Spleen (tissue), 13 donors: ENCODE measurements around the gene AP3S1. TPM values are rescaled to one million over a fixed set of nuclear protein-coding genes. Genes with fewer than 3 reads are reported as not detected.

ENCODE experiments used
- DNase-seq: peaks from one replicate; pipeline ENCODE4 v3.0.0-alpha.2; 2020
- H3K27ac ChIP-seq, 8 donors: fragments of 200-600 bp; sonication (generic) in 7 of 8; 1 replicate in 4 of 8; 2 replicates in 4 of 8; pipeline versions ENCODE4 v1.5.0 to v1.8.0; 2016 to 2021; ENCODE audit warnings: inconsistent platforms in 4 of 8, mild to moderate bottlenecking in 4 of 8, moderate library complexity in 1 of 8
- H3K27me3 ChIP-seq, 7 donors: fragments of 200-600 bp; sonication (generic) in 6 of 7; replicated peaks in 1 of 7; 1 replicate in 4 of 7; 2 replicates in 3 of 7; pipeline versions ENCODE4 v1.5.0 to v1.8.0; 2016 to 2021; ENCODE audit warnings: inconsistent platforms in 3 of 7, mild to moderate bottlenecking in 1 of 7
- H3K36me3 ChIP-seq, 6 donors: fragments of 200-600 bp; sonication (generic) in 5 of 6; 1 replicate in 4 of 6; 2 replicates in 2 of 6; pipeline versions ENCODE4 v1.5.0 to v1.8.0; 2016 to 2021; ENCODE audit warnings: inconsistent platforms in 2 of 6
- H3K4me1 ChIP-seq, 6 donors: fragments of 200-600 bp; sonication (generic) in 5 of 6; 1 replicate in 3 of 6; 2 replicates in 3 of 6; pipeline versions ENCODE4 v1.5.0 to v1.8.0; 2016 to 2021; ENCODE audit warnings: inconsistent platforms in 3 of 6
- H3K4me3 ChIP-seq, 8 donors: fragments of 200-600 bp; sonication (generic) in 7 of 8; 1 replicate in 4 of 8; 2 replicates in 4 of 8; pipeline versions ENCODE4 v1.5.0 to v1.8.0; 2016 to 2021; ENCODE audit warnings: inconsistent platforms in 4 of 8, mild to moderate bottlenecking in 4 of 8, moderate library complexity in 2 of 8
- H3K9me3 ChIP-seq, 8 donors: fragments of 200-600 bp; sonication (generic) in 7 of 8; 1 replicate in 4 of 8; 2 replicates in 4 of 8; pipeline versions ENCODE4 v1.5.0 to v1.8.0; 2016 to 2021; ENCODE audit warnings: inconsistent platforms in 4 of 8
- CTCF ChIP-seq, 11 experiments: fragments of 200-600 bp in 7 of 11; fragments of 450-650 bp in 4 of 11; sonication (generic) in 4 of 11; IDR thresholded peaks in 8 of 11; conservative IDR thresholded peaks in 3 of 11; 1 replicate in 7 of 11; 2 replicates in 4 of 11; pipeline versions ENCODE4 v1.4.0 to v1.8.0; 2016 to 2021; ENCODE audit warnings: antibody characterized with exemption in 11 of 11, inconsistent platforms in 4 of 11, mild to moderate bottlenecking in 1 of 11
- POLR2A ChIP-seq, 3 donors: fragments of 450-650 bp; IDR thresholded peaks; one replicate each; pipeline ENCODE4 v1.5.1; 2017; ENCODE audit warnings: antibody characterized with exemption in 3 of 3, mild to moderate bottlenecking in 1 of 3
- POLR2AphosphoS5 ChIP-seq, 3 donors: sonication (generic); formaldehyde crosslinking; IDR thresholded peaks; one replicate each; pipeline ENCODE4 v1.5.1; 2017; ENCODE audit warnings: antibody characterized with exemption in 3 of 3
- WGBS, 5 donors: extraction: QIAGEN DNeasy Blood & Tissue Kit in 3 of 5; methylation state at CpG; one replicate each; pipeline versions ENCODE4 v1.1.5 to v1.1.7; 2013 to 2018; 5-methylcytosine and 5-hydroxymethylcytosine counted together
- intact Hi-C: fragments of 100-400 bp; cut with DNase I; formaldehyde crosslinking; loops from one replicate; pipeline ENCODE4 v1.15.0; 2023; ENCODE audit warnings: low total_unique reads
- long read RNA-seq, 2 donors: transcript quantifications; one replicate each; lab custom pipeline, GENCODE V29; 2026
- polyA plus RNA-seq, 3 donors: library from polyadenylated mRNA; stranded (reverse); fragments of 200-250 nt; gene quantifications; one replicate each; pipeline ENCODE4 v1.2.1, GENCODE V29; 2013
- total RNA-seq, 7 donors: library from RNA; depleted of rRNA in 3 of 7; stranded (reverse); fragments of >200 nt in 3 of 7; fragmentation: NEBNext Ultra II Directional in 4 of 7; extraction: Animal tissue kit (Norgen Biotek cat#: 25700) in 4 of 7; gene quantifications; one replicate each; pipeline versions ENCODE4 v1.1.0 to v1.2.1, GENCODE V29; 2016 to 2021
- donor health status: healthy with polysubstance abuse.
- donor health status: DM: no; HTN: no; CAD: no; lungs with moderate emphysema.
- donor health status: DM: no; HTN: no; CAD: no.
- donor health status: Bipolar disorder and iron deficiency.
- donor health status: healthy.
- donor health status: DM: no; HTN: no; CAD: no.
- donor health status: DM: yes; HTN: yes; CAD: no.

Gene AP3S1
- total RNA-seq, result 100 to 1,000 TPM in 1 of 7 donors, 10 to 100 TPM in 6; 56.4 to 190 (median 63.3) TPM
- polyA plus RNA-seq, result 10 to 100 TPM; 42.0 to 64.7 (median 60.1) TPM
- long read RNA-seq, donor 1, transcript AP3S1-201 (6 exons, 1,730 nt), result major isoform, 45 of 45 reads
- long read RNA-seq, donor 1, partial matches to known transcripts, result 0 of 45 reads
- long read RNA-seq, donor 1, other reads (novel, unspliced or antisense), result 0 of 45 reads
- long read RNA-seq, donor 2, transcript AP3S1-201 (6 exons, 1,730 nt), result major isoform, 34 of 93 reads
- long read RNA-seq, donor 2, partial matches to known transcripts, result 58 of 93 reads
- long read RNA-seq, donor 2, other reads (novel, unspliced or antisense), result 0 of 93 reads

DNA sequence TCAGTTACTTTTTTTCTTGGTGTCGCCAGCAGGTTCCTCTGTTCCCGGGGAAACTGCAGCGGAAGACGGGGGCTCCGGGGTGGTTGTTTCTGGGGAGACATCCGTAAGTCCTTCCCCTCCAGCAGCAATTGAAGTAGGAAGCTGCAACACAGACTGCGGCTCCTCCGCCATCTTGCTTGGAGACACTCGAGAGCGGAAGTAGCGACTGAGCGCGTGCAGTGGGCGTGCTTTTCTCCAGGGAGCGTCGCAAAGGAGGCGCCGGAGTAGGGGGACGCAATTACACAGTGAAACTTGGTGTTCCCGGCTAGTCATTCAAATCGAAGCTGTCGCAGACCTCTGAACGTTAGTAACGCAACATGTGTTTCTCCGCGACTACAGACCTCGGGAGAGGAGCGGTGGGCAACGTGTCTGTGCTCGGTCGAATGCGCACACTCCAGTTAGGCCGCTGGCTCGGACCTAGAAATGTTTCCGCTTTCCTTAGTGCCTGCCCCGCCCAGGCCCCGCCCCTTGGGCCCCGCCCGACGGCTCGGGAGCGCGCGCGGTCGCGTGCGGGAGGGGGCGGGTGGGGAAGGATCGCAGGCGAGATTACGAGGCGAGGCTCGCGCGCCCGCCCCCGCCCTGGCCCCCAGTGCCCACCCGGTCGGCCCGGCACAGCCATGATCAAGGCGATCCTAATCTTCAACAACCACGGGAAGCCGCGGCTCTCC, at the start of gene AP3S1, which contains the start of gene ATG12:
TSS of gene AP3S1 (plus strand) at position 554 of the 707 bp plus-strand sequence. CDS start at position 657, 103 bp downstream.
TSS of gene ATG12 (minus strand) at position 184 of the 707 bp plus-strand sequence. CDS start at position 171, 13 bp downstream.
- peak; percentile 92 to 96 (median 94) for TF ChIP-seq POLR2AphosphoS5 (IDR thresholded peaks at IDR 0.05)
- TF ChIP-seq POLR2A (IDR thresholded peaks at IDR 0.05), result peak; percentile 32 to 92 (median 70)
- peak in 4 of 11 experiments; percentile 10 to 15 (median 13) for TF ChIP-seq CTCF (IDR thresholded peaks at IDR 0.05 in 8 of 11, conservative IDR thresholded peaks at IDR 0.05 in 3 of 11)
- H3K27me3 ChIP-seq, result no peaks in the 10 kb centered on the region
- 7 to 16% (median 12%) methylated on average over 41 to 65 of the region's 65 CpGs for WGBS, 5 donors
- no peaks in the 10 kb centered on the region for H3K9me3 ChIP-seq
- H3K36me3 ChIP-seq, result peaks cover 0 to 21% (median 11%) of the 10 kb centered on the region in 6 donors
- DNase-seq, result peak; percentile 98
- peak within 1 kb of the TSS; percentile 70 to 95 (median 86) for H3K4me3 ChIP-seq
- H3K27ac ChIP-seq, result peak within 1 kb of the TSS; percentile 92 to 97 (median 95)
- intact Hi-C loops, result loop anchor here (10.0 kb wide), 1 partner anchor 223 kb away; no protein-coding TSS in a partner anchor
- H3K4me1 ChIP-seq, result peaks cover 38 to 82% (median 69%) of the 10 kb centered on the region in 6 donors

DNA sequence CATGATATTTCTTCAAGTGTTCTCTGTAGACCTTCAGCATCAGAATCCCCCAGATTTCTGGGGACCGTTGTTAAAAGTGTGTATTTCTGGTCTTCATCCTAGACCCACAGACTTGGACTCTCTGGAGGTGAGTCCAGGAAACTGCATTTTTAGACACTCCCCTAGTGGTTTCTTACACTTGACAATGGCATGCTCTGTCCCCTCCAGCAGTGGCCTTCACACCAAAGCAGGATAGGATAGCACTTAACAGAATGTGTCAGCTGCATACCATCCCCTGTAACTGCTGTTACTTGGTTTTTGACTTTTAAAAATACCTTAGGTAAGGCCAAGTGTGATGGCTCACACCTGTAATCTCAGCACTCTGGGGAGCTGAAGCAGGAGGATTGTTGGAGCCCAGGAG, 46.0 kb upstream of the AP3S1 start:
- intact Hi-C loops, result no loop called here
- TF ChIP-seq POLR2AphosphoS5 (IDR thresholded peaks at IDR 0.05), result no peak
- TF ChIP-seq POLR2A (IDR thresholded peaks at IDR 0.05), result no peak
- TF ChIP-seq CTCF (IDR thresholded peaks at IDR 0.05 in 8 of 11, conservative IDR thresholded peaks at IDR 0.05 in 3 of 11), result no peak
- Histone ChIP-seq H3K9me3 (no peaks in the 10 kb centered on the region), H3K27me3 (peaks cover 0 to 13% (median 0%) of the 10 kb centered on the region in 7 donors), H3K27ac (no peak overlapping the region), H3K4me3 (no peak overlapping the region), H3K36me3 (no peaks in the 10 kb centered on the region), H3K4me1 (no peaks in the 10 kb centered on the region)
- no peak for DNase-seq
- WGBS, 5 donors, result 75 to 100% (median 86%) methylated on average over 1 of the region's 1 CpG

DNA sequence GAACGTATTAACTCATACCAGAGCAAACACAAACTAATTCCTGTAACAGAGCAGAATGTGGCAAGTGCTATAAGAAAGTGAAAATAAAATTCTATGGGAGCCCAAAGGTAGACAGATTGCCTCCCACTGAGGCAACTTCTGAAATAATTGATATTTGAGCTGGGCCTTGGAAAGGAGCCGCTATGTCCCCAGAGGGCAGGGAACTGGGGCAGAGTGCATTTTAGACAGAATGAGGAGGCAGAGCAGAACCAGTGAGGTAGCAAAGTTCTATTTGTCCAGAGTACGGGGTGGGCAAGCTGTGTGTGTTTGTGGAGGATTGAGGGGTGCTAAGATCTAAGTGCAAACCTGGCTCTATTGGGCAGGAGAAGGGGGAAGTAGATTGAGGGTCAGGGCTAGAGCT, 45.1 kb upstream of the AP3S1 start:
- intact Hi-C loops, result no loop called here
- TF ChIP-seq POLR2A (IDR thresholded peaks at IDR 0.05) (no peak), POLR2AphosphoS5 (IDR thresholded peaks at IDR 0.05) (no peak), CTCF (IDR thresholded peaks at IDR 0.05 in 8 of 11, conservative IDR thresholded peaks at IDR 0.05 in 3 of 11) (no peak)
- Histone ChIP-seq H3K4me1 (no peaks in the 10 kb centered on the region), H3K27me3 (peaks cover 0 to 4% (median 0%) of the 10 kb centered on the region in 7 donors), H3K4me3 (no peak overlapping the region), H3K27ac (no peak overlapping the region), H3K9me3 (no peaks in the 10 kb centered on the region), H3K36me3 (no peaks in the 10 kb centered on the region)
- DNase-seq, result no peak
- 85 to 96% (median 89%) methylated on average over 3 of the region's 3 CpGs for WGBS, 5 donors

GRCh38 chr5:115798252-115798651, 43.5 kb upstream of the AP3S1 start:
- no peak for DNase-seq
- no peaks in the 10 kb centered on the region for H3K36me3 ChIP-seq
- H3K4me3 ChIP-seq, result no peak overlapping the region
- H3K27me3 ChIP-seq, result no peaks in the 10 kb centered on the region
- TF ChIP-seq POLR2AphosphoS5 (IDR thresholded peaks at IDR 0.05), result no peak
- TF ChIP-seq POLR2A (IDR thresholded peaks at IDR 0.05), result no peak
- no peak for TF ChIP-seq CTCF (IDR thresholded peaks at IDR 0.05 in 8 of 11, conservative IDR thresholded peaks at IDR 0.05 in 3 of 11)
- intact Hi-C loops, result no loop called here
- no peaks in the 10 kb centered on the region for H3K4me1 ChIP-seq
- 77 to 88% (median 81%) methylated on average over 2 of the region's 2 CpGs for whole genome bisulfite sequencing, 5 donors
- H3K27ac ChIP-seq, result no peak overlapping the region
- no peaks in the 10 kb centered on the region for H3K9me3 ChIP-seq
